HG03442 (cell line): Measurements from ENCODE around the gene FOXJ1.

Experiments used
- ATAC-seq: cut with Tn5 transposase; IDR thresholded peaks from one replicate; pipeline ENCODE4 v1.9.1; 2021; ENCODE audit warnings: mild to moderate bottlenecking, moderate library complexity; ENCODE audit not compliant: unreplicated experiment

FOXJ1 gene

DNA sequence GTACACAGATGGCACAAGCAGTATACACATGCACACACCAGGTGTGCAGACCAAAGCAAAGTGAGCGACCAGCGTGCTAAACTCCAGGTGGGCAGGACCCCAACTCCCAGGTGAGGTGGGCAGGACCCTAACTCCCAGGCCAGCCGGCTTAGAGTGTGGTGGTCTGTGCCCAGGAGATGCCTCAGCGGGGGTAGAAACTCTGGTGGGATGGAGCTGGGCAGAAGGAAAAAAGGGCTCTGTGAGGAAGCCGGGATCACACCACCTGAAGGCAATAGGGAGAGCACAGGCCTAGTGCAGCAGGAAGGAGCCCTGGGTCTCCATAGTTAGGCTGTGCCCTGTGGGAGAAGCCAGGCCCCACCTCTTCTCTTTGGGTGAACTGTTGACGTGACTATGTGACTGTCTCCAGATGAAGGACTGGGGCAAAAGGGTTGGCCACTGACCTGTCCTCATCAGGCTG lies 1.6 kb upstream of the FOXJ1 start:
- ATAC-seq: no peak

DNA sequence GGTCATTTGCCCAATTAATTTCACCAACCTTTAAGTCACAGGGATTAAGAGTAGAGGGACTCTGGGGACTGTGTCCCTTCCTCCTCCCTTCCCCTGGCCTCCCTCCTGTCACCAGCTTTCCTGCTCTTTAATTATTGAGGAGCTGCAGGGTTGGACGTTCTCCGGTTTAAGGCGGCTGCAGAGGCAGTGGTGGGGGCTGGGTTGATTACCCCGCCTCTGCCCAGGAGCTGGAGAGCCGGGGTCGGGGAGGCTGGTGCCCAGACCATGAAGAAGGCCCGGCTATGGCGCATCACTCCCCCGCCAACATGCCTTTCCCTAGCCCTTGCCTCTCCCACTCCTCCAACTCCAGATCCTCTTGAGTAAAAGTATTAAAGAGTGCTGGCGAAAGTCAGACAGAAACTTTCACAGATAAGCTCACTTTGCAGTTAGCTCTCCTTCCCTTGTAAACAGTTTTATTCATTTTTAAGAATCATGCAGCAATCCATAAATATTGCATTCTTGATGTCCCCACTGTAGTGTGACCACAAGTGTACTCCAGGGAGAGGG lies 1.1 kb upstream of the FOXJ1 start:
- no peak for ATAC-seq

DNA sequence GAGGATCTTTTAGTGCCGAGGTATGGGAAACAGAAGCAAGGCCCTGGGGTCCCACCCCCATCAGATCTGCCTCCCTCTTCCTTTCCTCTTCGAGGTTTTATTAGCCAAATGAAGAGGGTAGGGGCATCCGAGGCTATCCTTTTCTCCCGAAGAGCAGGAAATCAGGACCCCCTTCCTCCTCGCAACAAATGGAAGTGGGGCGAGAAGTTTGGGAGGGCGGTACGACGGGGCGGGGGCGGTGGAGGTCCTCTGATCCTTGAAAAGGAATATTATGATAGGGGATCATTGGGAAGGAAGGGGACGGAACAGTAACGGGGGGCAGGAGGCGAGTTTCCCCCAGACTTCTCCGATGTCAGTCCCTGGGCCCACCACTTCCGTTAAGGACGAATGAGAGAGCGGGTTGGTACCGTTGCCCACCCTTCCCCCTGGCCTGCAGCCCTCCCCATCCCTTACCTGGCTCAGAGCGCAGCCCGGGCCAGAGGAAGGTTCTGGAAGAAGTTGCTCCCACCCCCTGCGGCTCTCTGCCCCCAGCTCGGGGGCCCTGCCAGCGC lies 309 bp downstream of the FOXJ1 start:
- no peak for ATAC-seq

DNA sequence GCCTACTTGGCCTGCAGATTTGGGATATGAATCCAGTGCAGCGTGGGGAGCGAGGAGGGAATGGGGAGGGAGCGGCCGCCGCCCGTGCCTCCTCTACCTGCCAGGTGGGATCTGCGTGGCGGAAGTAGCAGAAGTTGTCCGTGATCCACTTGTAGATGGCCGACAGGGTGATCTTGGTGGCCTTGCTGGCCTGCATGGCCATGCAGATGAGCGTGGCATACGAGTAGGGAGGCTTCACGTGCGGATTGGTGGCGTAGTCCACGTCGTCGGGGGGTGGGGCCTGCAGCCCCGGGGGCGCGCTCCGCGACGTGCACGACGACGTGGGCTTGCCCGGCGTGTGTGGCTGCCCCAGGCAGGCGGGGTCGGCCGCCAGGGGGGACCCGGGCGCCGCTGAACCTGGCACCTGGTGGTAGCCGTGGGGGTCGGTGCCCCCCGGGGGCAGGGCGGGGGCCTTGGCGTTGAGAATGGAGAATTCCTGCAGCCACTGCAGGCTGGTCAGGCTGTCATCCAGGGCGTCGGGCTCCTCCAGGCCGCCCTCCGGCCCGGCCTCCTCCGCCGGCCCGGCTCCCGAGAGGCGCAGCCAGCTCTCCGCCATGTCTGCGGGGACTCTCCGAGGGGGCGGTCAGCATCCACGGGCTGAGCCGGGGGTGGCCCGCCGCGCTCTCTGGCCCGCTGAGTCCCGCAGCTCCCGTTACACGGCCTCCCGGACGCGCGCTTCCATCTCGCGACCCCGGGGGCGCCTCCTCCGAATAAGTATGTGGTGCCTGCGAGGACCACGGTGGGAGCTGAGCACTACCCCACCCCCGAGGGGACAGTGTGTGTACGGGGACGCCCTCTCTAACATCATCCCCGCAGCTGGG lies 1.0 kb downstream of the FOXJ1 start:
- ATAC-seq: no peak

DNA sequence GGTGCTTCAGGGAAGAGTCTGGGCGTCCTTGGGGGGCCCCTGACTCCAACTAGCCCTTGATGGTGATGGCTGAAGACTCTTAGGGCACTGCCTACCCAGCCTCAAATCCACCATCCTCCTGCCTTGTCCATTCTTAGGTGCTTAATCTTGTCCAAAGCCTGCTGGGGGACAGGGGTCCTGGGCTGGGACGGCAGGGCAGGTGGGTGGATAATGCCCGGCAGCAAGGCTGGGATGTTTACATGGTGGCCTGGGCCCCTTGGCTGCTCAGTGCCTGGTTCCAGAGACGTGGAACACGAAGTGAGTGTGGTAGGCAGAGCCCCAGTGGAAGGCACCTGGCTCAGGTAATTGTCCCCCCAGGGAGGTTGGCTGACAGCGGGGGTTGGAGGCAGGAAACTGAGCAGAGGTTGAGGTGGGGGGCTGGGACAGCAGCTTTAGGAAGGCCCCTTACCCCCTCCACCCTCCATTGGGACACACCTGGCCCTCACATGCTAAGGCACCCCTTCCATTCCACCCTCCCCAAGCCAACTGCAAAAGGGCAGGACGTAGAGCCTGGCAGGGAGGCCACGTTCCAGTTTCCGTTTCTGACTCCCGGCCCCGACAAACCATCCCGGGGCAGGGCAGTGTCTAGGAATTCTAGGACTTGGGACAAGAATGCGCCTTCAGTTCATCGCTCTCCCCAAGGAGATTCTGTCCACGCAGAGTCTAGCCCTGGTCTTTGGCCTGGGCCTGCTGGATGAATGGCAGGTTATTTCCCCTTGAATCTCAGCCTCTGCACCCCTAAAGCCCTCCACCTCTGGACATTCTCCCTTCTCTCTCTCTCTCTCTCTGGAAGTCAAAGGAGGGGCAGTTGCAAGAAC lies 1.9 kb downstream of the FOXJ1 start:
- ATAC-seq: no peak

DNA sequence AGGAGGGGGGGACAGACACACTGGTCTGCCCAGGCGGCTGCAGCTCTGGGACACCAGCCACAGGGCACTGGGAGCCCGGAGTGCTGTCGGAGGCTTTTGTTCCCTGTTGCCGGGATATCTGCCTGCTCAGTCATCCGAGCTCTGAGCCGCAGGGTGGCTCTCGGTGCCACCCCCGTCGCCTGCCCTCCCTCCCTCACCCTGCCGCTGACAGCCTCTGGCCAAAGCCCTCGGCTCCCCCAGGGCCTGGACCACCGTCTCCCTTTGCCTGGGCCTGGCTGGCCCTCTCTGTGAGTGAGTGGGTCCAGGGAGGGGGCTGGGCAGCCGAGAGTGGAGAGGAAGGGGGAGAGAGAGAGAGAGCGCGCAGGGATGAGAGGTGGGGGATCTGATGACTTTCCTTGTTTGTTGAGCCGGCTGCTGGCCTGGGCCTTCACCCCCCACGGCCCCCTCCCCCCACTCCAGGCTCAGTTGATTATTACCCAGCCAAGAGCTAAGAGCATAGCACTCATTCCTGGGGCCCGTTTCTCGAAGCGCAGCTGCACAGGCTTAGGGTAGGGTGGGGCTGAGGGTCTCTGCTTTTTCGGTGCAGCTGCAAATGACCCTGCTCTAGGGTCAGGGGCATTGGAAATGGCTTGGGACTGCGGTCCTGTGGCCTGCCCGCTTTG lies 2.7 kb downstream of the FOXJ1 start:
- no peak for ATAC-seq

DNA sequence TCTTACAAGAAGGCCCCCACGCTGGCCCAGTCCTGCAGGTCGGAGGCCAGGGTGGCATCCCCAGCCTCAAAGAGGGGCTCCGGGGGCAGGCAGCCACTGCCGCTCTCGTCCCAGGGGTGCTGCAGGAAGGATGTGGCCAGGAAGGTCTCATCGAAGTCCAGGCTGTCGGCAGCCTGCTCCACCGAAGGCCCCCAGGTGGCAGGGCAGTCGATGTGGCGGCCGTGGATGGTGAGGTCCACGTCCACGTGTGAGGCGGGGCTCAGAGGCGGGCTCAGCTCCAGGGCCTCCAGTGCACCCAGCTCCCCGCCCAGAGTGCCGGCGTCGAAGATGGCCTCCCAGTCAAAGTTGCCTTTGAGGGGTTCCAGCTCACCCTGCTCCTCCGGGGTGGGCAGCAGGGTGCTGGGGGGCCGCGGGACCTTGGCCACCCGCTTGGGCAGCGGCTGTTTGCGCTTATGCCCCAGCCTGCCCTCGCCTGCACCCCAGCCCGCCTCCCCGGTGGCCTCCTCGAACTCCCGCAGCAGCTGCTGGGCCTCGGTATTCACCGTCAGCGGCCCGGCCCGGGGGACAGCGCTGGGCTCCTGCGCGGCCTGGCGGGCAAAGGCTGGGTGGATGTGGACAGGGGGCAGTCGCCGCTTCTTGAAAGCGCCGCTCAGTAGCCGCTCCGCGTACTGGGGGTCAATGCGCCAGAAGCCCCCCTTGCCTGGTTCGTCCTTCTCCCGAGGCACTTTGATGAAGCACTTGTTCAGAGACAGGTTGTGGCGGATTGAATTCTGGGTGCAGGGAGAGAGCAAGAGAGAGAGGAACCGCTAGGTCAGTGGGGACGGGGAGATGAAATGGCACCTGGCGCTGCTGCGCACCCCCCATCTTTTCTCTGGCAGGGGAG lies 3.5 kb downstream of the FOXJ1 start:
- no peak for ATAC-seq

DNA sequence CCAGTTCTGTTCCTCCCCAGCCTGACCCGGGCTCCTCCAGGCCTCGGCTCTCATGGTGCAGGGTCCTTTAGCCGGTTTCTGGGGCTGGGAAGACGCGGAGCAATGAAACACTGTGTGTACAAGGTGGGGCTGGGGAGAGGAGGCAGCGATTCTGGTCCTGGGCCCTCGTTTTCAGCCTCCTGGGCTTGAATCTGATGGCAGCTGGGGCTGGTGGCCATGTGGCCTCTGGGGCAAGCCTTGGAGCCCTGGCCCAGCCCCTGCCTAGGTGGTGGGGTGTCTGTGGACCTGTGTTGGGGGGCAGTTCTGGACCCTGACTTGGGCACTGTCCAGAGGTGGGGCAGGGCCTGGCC lies 4.1 kb downstream of the FOXJ1 start:
- no peak for ATAC-seq

DNA sequence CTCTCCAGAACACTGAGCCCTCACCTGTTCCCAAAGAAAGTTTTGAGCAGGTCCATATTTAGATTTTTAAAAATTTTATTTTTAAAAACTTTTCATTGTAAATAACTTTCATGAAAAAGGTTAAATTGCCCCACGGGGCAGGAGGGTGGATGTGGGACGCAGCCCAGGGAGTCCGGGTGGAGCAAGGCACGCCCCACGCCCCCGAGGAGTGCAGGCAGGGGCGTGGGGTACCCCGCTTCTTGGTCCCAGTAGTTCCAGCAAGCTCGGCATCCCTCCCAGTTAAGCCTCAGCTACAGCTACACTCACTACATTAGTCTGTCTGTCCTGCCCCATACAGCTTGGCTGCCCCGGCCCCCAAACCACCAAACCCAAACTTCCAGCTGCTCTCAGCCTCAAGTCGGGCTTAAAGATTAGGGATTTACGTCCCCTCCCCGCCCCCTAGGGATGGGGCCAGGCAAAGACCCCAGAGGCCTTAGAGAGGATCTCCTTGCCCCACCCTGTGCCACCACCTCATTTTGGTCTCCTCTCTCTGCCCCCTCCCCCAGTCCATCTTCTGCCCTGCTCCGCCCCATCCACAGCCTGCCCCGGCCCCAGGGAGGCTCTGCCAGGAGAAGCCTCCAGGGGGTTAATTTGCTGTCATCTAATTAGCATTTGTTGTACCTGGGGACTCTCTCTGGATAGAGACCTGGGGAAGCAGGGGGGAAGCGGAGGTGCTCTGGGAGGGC lies 4.6 kb downstream of the FOXJ1 start:
- ATAC-seq: no peak

DNA sequence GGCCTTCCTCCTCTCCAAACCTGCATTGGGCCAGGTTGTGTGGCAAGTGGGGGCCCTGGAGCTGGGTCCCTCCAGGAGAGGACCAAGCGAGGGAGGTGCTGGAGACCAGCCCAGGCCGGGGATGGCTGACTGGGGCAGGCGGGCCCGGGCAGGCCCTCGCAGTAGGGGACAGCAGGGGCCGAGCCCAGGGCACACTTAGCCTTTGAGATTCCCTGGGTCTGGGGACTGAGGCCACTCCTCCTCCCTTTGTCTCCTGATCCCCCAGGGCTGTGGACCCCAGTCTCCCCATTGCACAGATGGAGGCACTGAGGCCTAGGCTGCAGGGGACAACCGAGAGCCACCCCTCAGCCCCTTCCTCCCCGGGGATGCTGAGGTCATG lies 5.2 kb downstream of the FOXJ1 start:
- no peak for ATAC-seq

DNA sequence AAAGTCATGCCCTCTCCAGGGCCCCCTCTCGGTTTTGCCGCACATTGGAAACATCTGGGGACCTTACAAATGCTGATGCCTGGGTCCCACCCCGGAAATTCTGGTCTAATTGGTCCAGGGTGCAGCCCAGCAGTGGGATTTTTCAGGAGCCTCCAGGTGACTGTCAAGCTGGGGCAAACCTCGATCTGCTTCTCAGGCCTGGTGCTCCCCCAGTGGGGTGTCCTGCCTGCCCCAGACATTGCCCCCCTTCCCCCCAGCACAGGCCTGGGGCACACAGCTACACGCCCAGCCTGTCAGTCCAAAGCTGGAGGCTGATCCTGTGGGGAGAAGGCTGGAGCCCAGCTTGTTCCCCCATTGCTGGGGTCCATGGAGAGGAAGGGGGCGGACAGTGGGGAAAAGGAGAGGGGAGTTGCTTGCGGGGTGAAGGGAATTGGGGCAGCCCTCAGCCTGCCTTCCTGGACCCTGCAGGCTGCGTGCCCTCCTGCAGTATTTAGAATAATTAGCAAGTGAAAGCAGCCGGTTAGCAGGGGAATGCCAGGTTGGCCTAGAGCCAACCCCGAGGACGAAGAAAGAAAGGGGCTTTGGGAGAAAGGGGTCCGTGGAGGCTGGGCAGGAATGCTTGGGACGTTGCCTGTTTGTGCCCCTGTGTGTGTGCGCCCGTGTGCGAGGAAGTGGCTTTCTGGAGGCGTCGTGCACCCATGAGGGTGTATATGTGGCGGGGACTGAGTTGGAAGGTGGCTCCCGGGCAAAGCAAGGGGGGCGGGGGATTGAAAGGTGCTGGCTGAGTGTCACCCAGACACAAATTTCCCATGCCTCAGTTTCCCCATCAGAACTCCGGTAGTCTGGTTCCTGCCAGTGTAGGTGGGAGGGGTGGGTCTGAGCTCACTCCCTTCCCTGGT lies 5.9 kb downstream of the FOXJ1 start:
- no peak for ATAC-seq

DNA sequence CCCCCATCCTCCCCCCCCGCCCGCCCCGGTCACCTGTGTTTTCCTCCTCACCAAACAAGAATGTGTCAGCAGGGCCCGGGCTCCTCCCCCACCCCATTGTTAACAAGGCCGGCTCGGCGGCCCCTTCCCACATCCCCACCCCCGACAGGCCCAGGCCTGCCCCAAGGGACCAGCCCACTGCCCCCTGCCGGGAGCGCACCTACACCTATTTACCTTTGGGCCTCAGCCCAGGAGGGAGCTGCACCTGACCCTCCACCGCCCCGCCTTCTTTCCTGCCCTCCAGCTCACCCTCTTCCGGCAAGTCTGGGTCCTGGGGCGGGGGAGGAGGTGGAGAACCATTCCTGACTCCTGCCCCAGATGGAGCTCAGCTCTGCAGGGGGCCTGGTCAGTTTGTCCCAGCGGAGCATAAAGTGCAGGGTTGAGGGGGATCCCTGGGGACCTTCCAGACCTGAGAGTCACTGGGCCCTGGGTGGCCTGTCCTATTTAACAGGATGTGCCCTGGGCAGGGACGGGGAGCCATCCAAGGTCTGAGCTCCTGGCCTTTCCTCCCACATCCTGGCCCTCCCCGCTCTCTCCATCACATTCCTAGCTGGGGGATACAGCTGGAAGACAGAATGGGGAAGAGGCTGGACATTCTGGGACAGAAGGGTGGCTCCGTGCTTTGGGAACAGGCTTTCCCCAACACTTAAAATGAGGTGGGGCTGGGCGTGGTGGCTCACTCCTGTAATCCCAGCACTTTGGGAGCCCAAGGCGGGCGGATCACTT lies 8.3 kb downstream of the FOXJ1 start:
- ATAC-seq: no peak

DNA sequence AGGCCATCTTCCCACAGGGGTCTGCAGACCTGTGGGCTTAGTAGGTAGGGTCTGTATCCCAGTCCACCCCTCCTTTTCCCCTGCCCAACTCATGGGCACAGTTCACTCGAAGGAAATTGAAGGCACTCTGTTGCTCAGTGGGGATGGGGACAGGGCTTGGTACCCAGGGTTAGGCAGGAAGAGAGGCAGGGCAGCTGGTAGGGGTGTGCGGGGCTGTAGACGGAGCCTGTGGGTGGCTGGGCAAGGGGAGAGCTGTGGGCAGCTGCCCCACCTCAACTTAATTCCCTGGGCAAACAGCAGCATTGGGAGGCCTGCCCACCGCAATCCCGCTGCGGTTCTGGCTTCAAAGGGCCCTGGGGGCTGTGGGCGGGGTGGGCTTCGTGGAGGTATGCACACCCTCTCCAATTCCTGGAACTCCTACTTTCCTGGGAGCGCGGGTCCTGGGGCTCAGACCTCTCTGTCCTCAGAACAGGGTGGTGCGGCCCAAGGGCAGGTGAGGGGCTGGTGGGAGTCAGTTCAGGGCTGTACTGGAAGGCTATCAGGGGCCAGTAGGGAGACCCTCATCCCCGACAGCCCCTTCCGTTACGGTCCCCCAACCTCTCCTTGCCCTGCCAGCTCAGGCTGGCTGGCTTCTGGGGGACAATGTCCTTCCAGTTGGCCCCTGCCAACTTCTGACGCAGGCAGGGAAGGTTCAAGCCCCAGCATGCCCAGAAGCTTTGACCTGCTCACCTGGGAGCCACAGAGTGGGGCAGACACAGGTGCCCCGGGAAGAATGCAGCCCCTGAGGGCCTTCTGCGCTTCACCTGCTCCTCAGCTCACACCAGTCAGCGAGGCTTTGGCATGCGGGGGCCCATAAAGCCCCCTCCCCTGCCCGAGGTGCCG lies 9.1 kb downstream of the FOXJ1 start:
- no peak for ATAC-seq

DNA sequence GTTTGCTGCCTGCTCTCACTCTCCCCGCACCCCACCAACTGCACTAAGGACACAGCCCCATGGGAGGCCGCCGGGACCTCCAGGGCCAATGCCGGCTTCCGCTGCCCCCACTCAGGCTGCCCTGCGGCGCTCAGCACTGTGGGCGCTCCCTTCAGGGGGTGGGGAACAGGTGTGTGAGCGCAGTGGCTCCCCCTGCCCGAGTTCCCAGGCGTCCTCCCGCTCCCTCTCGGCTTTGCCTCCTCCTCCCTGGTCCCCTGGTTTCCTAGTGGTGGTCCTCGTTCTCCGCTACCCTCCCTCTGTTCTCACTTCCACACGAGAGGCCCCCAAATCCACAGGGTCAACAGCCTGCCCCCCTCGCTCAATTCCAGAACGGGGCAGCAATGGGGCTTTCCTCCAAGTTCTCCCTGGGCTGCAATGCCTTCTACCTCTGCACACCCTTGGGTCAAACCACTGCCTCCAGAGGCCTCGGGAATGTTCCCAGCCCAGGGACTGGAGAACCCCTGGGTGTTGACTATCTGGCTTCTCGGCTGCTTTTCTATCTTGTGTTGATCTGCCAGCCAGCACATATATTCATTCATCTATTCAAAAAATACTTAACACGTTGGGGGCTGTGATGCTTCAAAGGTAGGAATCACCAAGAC lies 9.9 kb downstream of the FOXJ1 start:
- no peak for ATAC-seq

DNA sequence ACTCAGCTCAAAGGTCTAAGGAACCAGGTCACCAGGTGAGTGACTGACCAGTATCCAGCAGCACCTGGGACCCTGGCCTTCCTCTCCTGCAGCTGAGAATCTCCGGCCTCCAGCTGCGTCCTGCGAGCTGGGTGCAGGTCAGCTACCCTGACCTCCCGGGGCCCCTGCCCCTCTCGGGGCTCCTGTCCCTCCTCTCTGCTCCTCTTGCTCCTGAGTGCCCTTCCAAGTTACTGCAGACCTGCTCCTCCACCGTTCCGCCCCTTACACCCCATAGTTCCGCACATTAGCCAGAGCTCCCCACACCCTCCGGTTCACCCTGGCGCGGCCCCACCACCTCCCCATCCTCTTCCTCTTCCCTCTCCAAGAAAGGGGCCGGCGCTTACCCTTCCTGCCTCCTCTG lies 10.6 kb downstream of the FOXJ1 start:
- no peak for ATAC-seq

DNA sequence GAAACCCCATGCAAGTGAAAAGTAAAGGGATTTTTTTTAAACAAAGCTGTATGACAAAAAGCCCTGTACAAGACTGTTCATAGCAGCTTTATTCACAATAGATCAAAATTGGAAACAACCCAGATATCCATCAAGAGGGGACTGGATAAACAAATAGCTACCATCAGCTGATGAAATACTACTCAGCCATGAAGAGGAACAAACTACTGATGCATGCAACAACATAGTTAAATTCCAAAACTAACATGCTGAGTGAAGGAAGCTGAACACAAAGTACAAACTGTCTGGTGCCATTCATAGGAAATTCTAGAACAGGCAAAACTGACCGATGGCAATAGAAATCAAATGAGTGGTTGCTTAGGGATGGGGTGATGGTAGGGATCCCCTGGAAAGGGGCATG lies 15.1 kb downstream of the FOXJ1 start:
- no peak for ATAC-seq
